ENCODE results near the gene DSCAM.

The DSCAM gene

DNA sequence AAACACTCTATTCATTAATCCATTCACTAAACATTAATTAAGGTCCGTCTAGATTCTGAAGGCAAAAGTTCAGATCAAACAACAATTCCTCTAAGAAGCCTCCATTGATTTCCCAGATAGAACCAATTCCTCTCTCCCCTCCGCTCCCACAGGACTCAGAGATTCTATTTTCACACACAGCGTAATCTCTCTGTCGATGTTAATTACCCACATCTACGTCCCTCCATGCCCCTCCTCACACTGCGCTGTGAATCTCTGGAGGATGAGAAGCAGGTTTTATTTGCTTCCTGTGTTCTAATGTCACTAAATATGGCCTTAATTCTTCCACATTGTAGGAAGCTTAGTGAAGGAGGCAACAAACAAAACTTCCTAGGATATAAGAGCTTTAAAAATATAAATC lies 306.7 kb downstream of the DSCAM start:
- H3K27me3 ChIP-seq (ENCODE audit: control insufficient read depth in 1 of 2, insufficient read depth in 2 of 2, low read length in 2 of 2): no peaks in the 10 kb centered on the region
- no peaks in the 10 kb centered on the region for H3K36me3 ChIP-seq (ENCODE audit: control insufficient read depth in 1 of 2, insufficient read depth in 2 of 2, low read length in 2 of 2)
- no peak overlapping the region for H3K4me3 ChIP-seq (ENCODE audit: low read depth in 1 of 2, low read length in 2 of 2)
- H3K9me3 ChIP-seq (ENCODE audit: control insufficient read depth in 1 of 2, low read length in 2 of 2): no peaks in the 10 kb centered on the region
- H3K27ac ChIP-seq (ENCODE audit: low read depth, low read length): no peak overlapping the region
- H3K4me1 ChIP-seq (ENCODE audit: control insufficient read depth in 1 of 2, insufficient read depth in 2 of 2, low read length in 2 of 2): no peaks in the 10 kb centered on the region
- no peak overlapping the region for H3K9ac ChIP-seq (ENCODE audit: low read depth in 1 of 2, low read length in 2 of 2)

GRCh38 chr21:40534886-40535285 lies 312.1 kb downstream of the DSCAM start:
- H3K9me3 ChIP-seq (ENCODE audit: control insufficient read depth in 1 of 2, low read length in 2 of 2): no peaks in the 10 kb centered on the region
- H3K9ac ChIP-seq (ENCODE audit: low read depth in 1 of 2, low read length in 2 of 2): no peak overlapping the region
- no peaks in the 10 kb centered on the region for H3K36me3 ChIP-seq (ENCODE audit: control insufficient read depth in 1 of 2, insufficient read depth in 2 of 2, low read length in 2 of 2)
- H3K27ac ChIP-seq (ENCODE audit: low read depth, low read length): no peak overlapping the region
- H3K4me3 ChIP-seq (ENCODE audit: low read depth in 1 of 2, low read length in 2 of 2): no peak overlapping the region
- no peaks in the 10 kb centered on the region for H3K27me3 ChIP-seq (ENCODE audit: control insufficient read depth in 1 of 2, insufficient read depth in 2 of 2, low read length in 2 of 2)
- no peaks in the 10 kb centered on the region for H3K4me1 ChIP-seq (ENCODE audit: control insufficient read depth in 1 of 2, insufficient read depth in 2 of 2, low read length in 2 of 2)

GRCh38 chr21:40531431-40532110 lies 315.4 kb downstream of the DSCAM start:
- no peak overlapping the region for H3K4me3 ChIP-seq (ENCODE audit: low read depth in 1 of 2, low read length in 2 of 2)
- no peaks in the 10 kb centered on the region for H3K27me3 ChIP-seq (ENCODE audit: control insufficient read depth in 1 of 2, insufficient read depth in 2 of 2, low read length in 2 of 2)
- no peaks in the 10 kb centered on the region for H3K36me3 ChIP-seq (ENCODE audit: control insufficient read depth in 1 of 2, insufficient read depth in 2 of 2, low read length in 2 of 2)
- H3K27ac ChIP-seq (ENCODE audit: low read depth, low read length): no peak overlapping the region
- H3K4me1 ChIP-seq (ENCODE audit: control insufficient read depth in 1 of 2, insufficient read depth in 2 of 2, low read length in 2 of 2): no peaks in the 10 kb centered on the region
- no peak overlapping the region for H3K9ac ChIP-seq (ENCODE audit: low read depth in 1 of 2, low read length in 2 of 2)
- no peaks in the 10 kb centered on the region for H3K9me3 ChIP-seq (ENCODE audit: control insufficient read depth in 1 of 2, low read length in 2 of 2)

GRCh38 chr21:40531016-40531415 lies 315.9 kb downstream of the DSCAM start:
- Histone ChIP-seq H3K9me3 (ENCODE audit: control insufficient read depth in 1 of 2, low read length in 2 of 2) (no peaks in the 10 kb centered on the region), H3K27ac (ENCODE audit: low read depth, low read length) (no peak overlapping the region), H3K9ac (ENCODE audit: low read depth in 1 of 2, low read length in 2 of 2) (no peak overlapping the region), H3K4me1 (ENCODE audit: control insufficient read depth in 1 of 2, insufficient read depth in 2 of 2, low read length in 2 of 2) (no peaks in the 10 kb centered on the region), H3K36me3 (ENCODE audit: control insufficient read depth in 1 of 2, insufficient read depth in 2 of 2, low read length in 2 of 2) (no peaks in the 10 kb centered on the region), H3K4me3 (ENCODE audit: low read depth in 1 of 2, low read length in 2 of 2) (no peak overlapping the region), H3K27me3 (ENCODE audit: control insufficient read depth in 1 of 2, insufficient read depth in 2 of 2, low read length in 2 of 2) (no peaks in the 10 kb centered on the region)

- Histone ChIP-seq H3K4me1 (ENCODE audit: control insufficient read depth in 1 of 2, insufficient read depth in 2 of 2, low read length in 2 of 2) (no peaks in the 10 kb centered on the region), H3K36me3 (ENCODE audit: control insufficient read depth in 1 of 2, insufficient read depth in 2 of 2, low read length in 2 of 2) (no peaks in the 10 kb centered on the region), H3K27ac (ENCODE audit: low read depth, low read length) (no peak overlapping the region), H3K27me3 (ENCODE audit: control insufficient read depth in 1 of 2, insufficient read depth in 2 of 2, low read length in 2 of 2) (no peaks in the 10 kb centered on the region), H3K4me3 (ENCODE audit: low read depth in 1 of 2, low read length in 2 of 2) (no peak overlapping the region), H3K9me3 (ENCODE audit: control insufficient read depth in 1 of 2, low read length in 2 of 2) (no peaks in the 10 kb centered on the region), H3K9ac (ENCODE audit: low read depth in 1 of 2, low read length in 2 of 2) (no peak overlapping the region)
Measured at GRCh38 chr21:40517646-40518045, 329.3 kb downstream of the DSCAM start.

GRCh38 chr21:40516335-40516734 lies 330.6 kb downstream of the DSCAM start:
- Histone ChIP-seq H3K27me3 (ENCODE audit: control insufficient read depth in 1 of 2, insufficient read depth in 2 of 2, low read length in 2 of 2) (no peaks in the 10 kb centered on the region), H3K36me3 (ENCODE audit: control insufficient read depth in 1 of 2, insufficient read depth in 2 of 2, low read length in 2 of 2) (no peaks in the 10 kb centered on the region)

GRCh38 chr21:40512590-40512989 lies 334.4 kb downstream of the DSCAM start:
- Histone ChIP-seq H3K4me3 (ENCODE audit: low read depth in 1 of 2, low read length in 2 of 2) (no peak overlapping the region), H3K9me3 (ENCODE audit: control insufficient read depth in 1 of 2, low read length in 2 of 2) (no peaks in the 10 kb centered on the region), H3K9ac (ENCODE audit: low read depth in 1 of 2, low read length in 2 of 2) (no peak overlapping the region), H3K4me1 (ENCODE audit: control insufficient read depth in 1 of 2, insufficient read depth in 2 of 2, low read length in 2 of 2) (no peaks in the 10 kb centered on the region), H3K36me3 (ENCODE audit: control insufficient read depth in 1 of 2, insufficient read depth in 2 of 2, low read length in 2 of 2) (no peaks in the 10 kb centered on the region), H3K27me3 (ENCODE audit: control insufficient read depth in 1 of 2, insufficient read depth in 2 of 2, low read length in 2 of 2) (no peaks in the 10 kb centered on the region), H3K27ac (ENCODE audit: low read depth, low read length) (no peak overlapping the region)

More at GRCh38 chr21:40516335-40516734, 330.6 kb downstream of the DSCAM start:
- Histone ChIP-seq H3K9me3 (ENCODE audit: control insufficient read depth in 1 of 2, low read length in 2 of 2) (no peaks in the 10 kb centered on the region), H3K9ac (ENCODE audit: low read depth in 1 of 2, low read length in 2 of 2) (no peak overlapping the region), H3K4me3 (ENCODE audit: low read depth in 1 of 2, low read length in 2 of 2) (no peak overlapping the region), H3K4me1 (ENCODE audit: control insufficient read depth in 1 of 2, insufficient read depth in 2 of 2, low read length in 2 of 2) (no peaks in the 10 kb centered on the region), H3K27ac (ENCODE audit: low read depth, low read length) (no peak overlapping the region)

GRCh38 chr21:40507978-40508377 lies 339.0 kb downstream of the DSCAM start:
- H3K36me3 ChIP-seq (ENCODE audit: control insufficient read depth in 1 of 2, insufficient read depth in 2 of 2, low read length in 2 of 2): no peaks in the 10 kb centered on the region
- no peak overlapping the region for H3K9ac ChIP-seq (ENCODE audit: low read depth in 1 of 2, low read length in 2 of 2)
- no peaks in the 10 kb centered on the region for H3K4me1 ChIP-seq (ENCODE audit: control insufficient read depth in 1 of 2, insufficient read depth in 2 of 2, low read length in 2 of 2)
- no peak overlapping the region for H3K4me3 ChIP-seq (ENCODE audit: low read depth in 1 of 2, low read length in 2 of 2)
- no peaks in the 10 kb centered on the region for H3K9me3 ChIP-seq (ENCODE audit: control insufficient read depth in 1 of 2, low read length in 2 of 2)
- no peak overlapping the region for H3K27ac ChIP-seq (ENCODE audit: low read depth, low read length)
- H3K27me3 ChIP-seq (ENCODE audit: control insufficient read depth in 1 of 2, insufficient read depth in 2 of 2, low read length in 2 of 2): no peaks in the 10 kb centered on the region

- H3K4me3 ChIP-seq (ENCODE audit: low read depth in 1 of 2, low read length in 2 of 2): no peak overlapping the region
- no peak overlapping the region for H3K9ac ChIP-seq (ENCODE audit: low read depth in 1 of 2, low read length in 2 of 2)
- H3K27ac ChIP-seq (ENCODE audit: low read depth, low read length): no peak overlapping the region
- H3K4me1 ChIP-seq (ENCODE audit: control insufficient read depth in 1 of 2, insufficient read depth in 2 of 2, low read length in 2 of 2): no peaks in the 10 kb centered on the region
- H3K27me3 ChIP-seq (ENCODE audit: control insufficient read depth in 1 of 2, insufficient read depth in 2 of 2, low read length in 2 of 2): no peaks in the 10 kb centered on the region
- no peaks in the 10 kb centered on the region for H3K9me3 ChIP-seq (ENCODE audit: control insufficient read depth in 1 of 2, low read length in 2 of 2)
- H3K36me3 ChIP-seq (ENCODE audit: control insufficient read depth in 1 of 2, insufficient read depth in 2 of 2, low read length in 2 of 2): no peaks in the 10 kb centered on the region
Measured at GRCh38 chr21:40505681-40506080, 341.3 kb downstream of the DSCAM start.

DNA sequence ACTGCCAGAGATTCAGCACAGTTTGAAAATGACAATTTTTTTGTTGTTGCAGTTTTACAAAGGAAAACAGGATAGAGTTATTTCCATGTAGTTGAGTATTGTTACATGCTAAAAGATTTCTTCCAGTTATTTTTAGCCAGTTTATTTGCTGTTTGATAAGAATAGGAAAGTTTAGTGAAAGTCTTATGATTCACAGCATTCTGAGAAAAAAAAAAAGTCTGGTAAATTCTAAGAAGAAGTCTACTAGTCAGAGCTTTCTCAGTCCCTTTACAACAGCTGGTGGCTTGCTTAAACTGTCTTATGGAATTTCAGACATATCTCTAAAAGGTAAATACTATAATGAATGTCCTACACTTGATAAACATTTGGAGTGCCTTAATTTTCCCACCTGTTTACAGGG lies 341.7 kb downstream of the DSCAM start:
- Histone ChIP-seq H3K27me3 (ENCODE audit: control insufficient read depth in 1 of 2, insufficient read depth in 2 of 2, low read length in 2 of 2) (no peaks in the 10 kb centered on the region), H3K36me3 (ENCODE audit: control insufficient read depth in 1 of 2, insufficient read depth in 2 of 2, low read length in 2 of 2) (no peaks in the 10 kb centered on the region), H3K9ac (ENCODE audit: low read depth in 1 of 2, low read length in 2 of 2) (no peak overlapping the region), H3K4me1 (ENCODE audit: control insufficient read depth in 1 of 2, insufficient read depth in 2 of 2, low read length in 2 of 2) (no peaks in the 10 kb centered on the region), H3K27ac (ENCODE audit: low read depth, low read length) (no peak overlapping the region), H3K9me3 (ENCODE audit: control insufficient read depth in 1 of 2, low read length in 2 of 2) (no peaks in the 10 kb centered on the region), H3K4me3 (ENCODE audit: low read depth in 1 of 2, low read length in 2 of 2) (no peak overlapping the region)

DNA sequence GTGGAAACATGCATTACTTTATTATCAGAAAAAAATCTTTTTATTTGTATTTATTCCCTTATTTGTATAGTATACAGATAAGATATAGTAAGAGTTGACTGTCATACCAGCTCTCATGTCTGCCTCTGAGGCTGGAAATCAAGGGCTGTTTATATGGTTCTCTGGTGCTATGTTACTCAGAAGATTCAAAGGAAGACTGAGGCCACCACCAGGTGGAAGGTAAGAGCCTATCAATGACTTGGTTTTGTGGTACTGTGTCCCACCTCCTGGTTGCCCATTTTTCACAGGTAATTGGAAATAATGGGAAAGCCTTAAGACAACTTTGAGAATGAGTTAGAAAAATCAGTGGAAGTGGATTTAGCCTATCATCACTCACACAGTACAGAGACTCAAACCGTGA lies 342.1 kb downstream of the DSCAM start:
- no peaks in the 10 kb centered on the region for H3K27me3 ChIP-seq (ENCODE audit: control insufficient read depth in 1 of 2, insufficient read depth in 2 of 2, low read length in 2 of 2)
- no peak overlapping the region for H3K27ac ChIP-seq (ENCODE audit: low read depth, low read length)
- no peak overlapping the region for H3K9ac ChIP-seq (ENCODE audit: low read depth in 1 of 2, low read length in 2 of 2)
- H3K36me3 ChIP-seq (ENCODE audit: control insufficient read depth in 1 of 2, insufficient read depth in 2 of 2, low read length in 2 of 2): no peaks in the 10 kb centered on the region
- H3K4me3 ChIP-seq (ENCODE audit: low read depth in 1 of 2, low read length in 2 of 2): no peak overlapping the region
- H3K9me3 ChIP-seq (ENCODE audit: control insufficient read depth in 1 of 2, low read length in 2 of 2): no peaks in the 10 kb centered on the region
- no peaks in the 10 kb centered on the region for H3K4me1 ChIP-seq (ENCODE audit: control insufficient read depth in 1 of 2, insufficient read depth in 2 of 2, low read length in 2 of 2)

All from duodenal mucosa (tissue), 2 donors.